ENCODE data around the gene INSYN1. TPM values are rescaled to one million over a fixed set of nuclear protein-coding genes. Genes with fewer than 3 reads are reported as not detected.

INSYN1 gene
- total and polyA plus RNA-seq, 10 of the 15 experiments (the other 5 are each of a cell fraction or from before 2014, with no cell fraction given) = not detected

DNA sequence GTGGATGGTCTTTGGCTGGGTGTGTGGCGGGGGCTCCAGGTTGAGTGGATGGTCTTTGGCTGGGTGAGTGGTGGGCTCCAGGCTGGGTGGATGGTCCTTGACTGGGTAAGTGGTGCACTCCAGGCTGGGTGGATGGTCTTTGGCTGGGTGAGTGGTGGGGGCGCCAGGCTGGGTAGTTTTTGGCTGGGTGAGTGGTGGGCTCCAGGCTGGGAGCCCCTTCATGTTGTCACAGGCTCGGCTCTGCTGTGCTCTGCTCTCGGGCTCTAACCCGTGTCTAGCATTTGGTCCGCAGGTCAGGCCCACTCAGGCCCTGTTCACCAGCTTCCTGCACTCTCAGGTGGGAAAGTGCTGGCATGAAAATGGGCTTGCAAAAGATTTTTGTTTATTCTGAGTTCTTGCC, 43.9 kb downstream of the INSYN1 start (continued):
- TF ChIP-seq SMAD5 (IDR thresholded peaks at IDR 0.05; ENCODE audit: low read depth) (no peak), SREBF2 (IDR thresholded peaks at IDR 0.05; ENCODE audit: low read length) (no peak), EP300 (IDR thresholded peaks at IDR 0.05; ENCODE audit: borderline replicate concordance in 1 of 2, control insufficient read depth in 1 of 2, low read depth in 2 of 2, low read length in 2 of 2) (no peak), WRNIP1 (IDR thresholded peaks at IDR 0.05; ENCODE audit: borderline replicate concordance, low read depth, low read length) (no peak), NFXL1 (IDR thresholded peaks at IDR 0.05; ENCODE audit: borderline replicate concordance) (no peak), SRF (IDR thresholded peaks at IDR 0.05; ENCODE audit: low read depth in 2 of 2, low read length in 2 of 2) (no peak)
- TF ChIP-seq, protein P1, sequence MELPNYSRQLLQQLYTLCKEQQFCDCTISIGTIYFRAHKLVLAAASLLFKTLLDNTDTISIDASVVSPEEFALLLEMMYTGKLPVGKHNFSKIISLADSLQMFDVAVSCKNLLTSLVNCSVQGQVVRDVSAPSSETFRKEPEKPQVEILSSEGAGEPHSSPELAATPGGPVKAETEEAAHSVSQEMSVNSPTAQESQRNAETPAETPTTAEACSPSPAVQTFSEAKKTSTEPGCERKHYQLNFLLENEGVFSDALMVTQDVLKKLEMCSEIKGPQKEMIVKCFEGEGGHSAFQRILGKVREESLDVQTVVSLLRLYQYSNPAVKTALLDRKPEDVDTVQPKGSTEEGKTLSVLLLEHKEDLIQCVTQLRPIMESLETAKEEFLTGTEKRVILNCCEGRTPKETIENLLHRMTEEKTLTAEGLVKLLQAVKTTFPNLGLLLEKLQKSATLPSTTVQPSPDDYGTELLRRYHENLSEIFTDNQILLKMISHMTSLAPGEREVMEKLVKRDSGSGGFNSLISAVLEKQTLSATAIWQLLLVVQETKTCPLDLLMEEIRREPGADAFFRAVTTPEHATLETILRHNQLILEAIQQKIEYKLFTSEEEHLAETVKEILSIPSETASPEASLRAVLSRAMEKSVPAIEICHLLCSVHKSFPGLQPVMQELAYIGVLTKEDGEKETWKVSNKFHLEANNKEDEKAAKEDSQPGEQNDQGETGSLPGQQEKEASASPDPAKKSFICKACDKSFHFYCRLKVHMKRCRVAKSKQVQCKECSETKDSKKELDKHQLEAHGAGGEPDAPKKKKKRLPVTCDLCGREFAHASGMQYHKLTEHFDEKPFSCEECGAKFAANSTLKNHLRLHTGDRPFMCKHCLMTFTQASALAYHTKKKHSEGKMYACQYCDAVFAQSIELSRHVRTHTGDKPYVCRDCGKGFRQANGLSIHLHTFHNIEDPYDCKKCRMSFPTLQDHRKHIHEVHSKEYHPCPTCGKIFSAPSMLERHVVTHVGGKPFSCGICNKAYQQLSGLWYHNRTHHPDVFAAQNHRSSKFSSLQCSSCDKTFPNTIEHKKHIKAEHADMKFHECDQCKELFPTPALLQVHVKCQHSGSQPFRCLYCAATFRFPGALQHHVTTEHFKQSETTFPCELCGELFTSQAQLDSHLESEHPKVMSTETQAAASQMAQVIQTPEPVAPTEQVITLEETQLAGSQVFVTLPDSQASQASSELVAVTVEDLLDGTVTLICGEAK (IDR thresholded peaks at IDR 0.05; ENCODE audit: borderline replicate concordance) = no peak
- TF ChIP-seq, protein P2, sequence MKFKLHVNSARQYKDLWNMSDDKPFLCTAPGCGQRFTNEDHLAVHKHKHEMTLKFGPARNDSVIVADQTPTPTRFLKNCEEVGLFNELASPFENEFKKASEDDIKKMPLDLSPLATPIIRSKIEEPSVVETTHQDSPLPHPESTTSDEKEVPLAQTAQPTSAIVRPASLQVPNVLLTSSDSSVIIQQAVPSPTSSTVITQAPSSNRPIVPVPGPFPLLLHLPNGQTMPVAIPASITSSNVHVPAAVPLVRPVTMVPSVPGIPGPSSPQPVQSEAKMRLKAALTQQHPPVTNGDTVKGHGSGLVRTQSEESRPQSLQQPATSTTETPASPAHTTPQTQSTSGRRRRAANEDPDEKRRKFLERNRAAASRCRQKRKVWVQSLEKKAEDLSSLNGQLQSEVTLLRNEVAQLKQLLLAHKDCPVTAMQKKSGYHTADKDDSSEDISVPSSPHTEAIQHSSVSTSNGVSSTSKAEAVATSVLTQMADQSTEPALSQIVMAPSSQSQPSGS (IDR thresholded peaks at IDR 0.05; ENCODE audit: low read length) = no peak

Measured in GM12878 (cell line).